ENCODE results near the gene GSTK1.

GRCh38 chr7:143237366-143237765, 25.9 kb upstream of the GSTK1 start:
- no peak for TF ChIP-seq CTCF (IDR thresholded peaks at IDR 0.05; ENCODE audit: insufficient read depth, low read length, poor library complexity, severe bottlenecking)
- no peak for TF ChIP-seq EZH2phosphoT487 (conservative IDR thresholded peaks at IDR 0.05; ENCODE audit: low read length)
